Activated naive CD4-positive, alpha-beta T cell treated with anti-CD3 and anti-CD28 coated beads for 36 hours (primary cell): Measurements from ENCODE around the gene PLAAT2. TPM values are rescaled to one million over a fixed set of nuclear protein-coding genes. Genes with fewer than 3 reads are reported as not detected.
A peak's percentile ranks its signal among the peaks of the same experiment; 100 is the strongest.

Experiments used
- CTCF ChIA-PET: fragments of 350-600 bp; sonication (Branson Sonifier 250); formaldehyde crosslinking; loops from one replicate; lab custom pipeline; 2021; ENCODE audit warnings: antibody characterized with exemption; lab: Charles Lee
- DNase-seq: peaks from one replicate; pipeline ENCODE4 v3.0.0-alpha.2; 2020
- H3K27ac Mint-ChIP-seq: one replicate; pipeline ENCODE4 v1.8.0; 2021; ENCODE audit warnings: mild to moderate bottlenecking, mixed read lengths
- H3K27me3 Mint-ChIP-seq: one replicate; pipeline ENCODE4 v1.8.0; 2021; ENCODE audit warnings: low read depth, mixed read lengths
- H3K36me3 Mint-ChIP-seq: one replicate; pipeline ENCODE4 v1.8.0; 2021; ENCODE audit warnings: low read depth, mixed read lengths
- H3K4me1 Mint-ChIP-seq: one replicate; pipeline ENCODE4 v1.8.0; 2021; ENCODE audit warnings: low read depth, mixed read lengths
- H3K4me3 Mint-ChIP-seq: one replicate; pipeline ENCODE4 v1.8.0; 2021; ENCODE audit warnings: mild to moderate bottlenecking, moderate library complexity, mixed read lengths
- H3K9me3 Mint-ChIP-seq: one replicate; pipeline ENCODE4 v1.8.0; 2021; ENCODE audit warnings: mixed read lengths
- intact Hi-C: fragments of 100-400 bp; cut with micrococcal nuclease; formaldehyde crosslinking; loops from one replicate; pipeline ENCODE4 v1.15.1; 2023
- total RNA-seq, 2 experiments: library from RNA; stranded (reverse); gene quantifications; one replicate each; pipeline ENCODE4 v1.2.3, GENCODE V29; 2021

Gene PLAAT2
- total RNA-seq, 2 experiments from 2014 or later = not detected

DNA sequence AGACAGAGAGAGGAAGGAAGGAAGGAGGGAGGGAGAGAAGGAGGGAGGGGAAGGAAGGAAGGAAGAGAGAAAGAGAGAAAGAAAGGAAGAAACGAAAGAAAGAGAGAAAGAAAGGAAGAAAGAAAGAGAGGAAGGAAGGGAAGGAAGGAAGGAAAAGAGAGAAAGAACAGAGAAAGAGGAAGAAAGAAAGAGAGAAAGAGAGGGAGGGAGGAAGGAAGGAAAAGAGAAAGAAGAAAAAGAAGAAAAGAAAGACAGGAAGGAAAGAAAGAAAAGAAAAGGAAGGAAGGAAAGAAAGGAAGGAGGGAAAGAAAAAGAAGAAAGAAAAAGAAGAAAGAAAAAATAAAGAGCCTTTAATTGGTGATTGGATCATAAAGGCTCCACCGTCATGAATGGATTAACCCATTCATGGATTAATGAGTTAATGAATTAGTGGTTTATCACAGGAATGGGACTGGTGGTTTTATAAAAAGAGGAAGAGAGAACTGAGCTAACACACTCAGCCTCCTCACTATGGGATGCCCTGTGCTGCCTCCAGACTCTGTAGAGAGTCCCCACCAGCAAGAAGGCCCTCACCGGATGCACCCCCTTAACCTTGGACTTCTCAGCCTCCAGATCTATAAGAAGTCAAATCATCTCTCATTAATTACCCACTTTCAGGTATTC, 9.0 kb upstream of the PLAAT2 start:
- intact Hi-C loops = no loop called here
- Mint-ChIP-seq H3K27ac (no peak overlapping the region), H3K36me3 (no peaks in the 10 kb centered on the region), H3K9me3 (no peaks in the 10 kb centered on the region), H3K4me3 (no peak overlapping the region), H3K4me1 (peaks cover 31% of the 10 kb centered on the region), H3K27me3 (no peaks in the 10 kb centered on the region)
- DNase-seq = no peak
- CTCF ChIA-PET = no interaction called here

DNA sequence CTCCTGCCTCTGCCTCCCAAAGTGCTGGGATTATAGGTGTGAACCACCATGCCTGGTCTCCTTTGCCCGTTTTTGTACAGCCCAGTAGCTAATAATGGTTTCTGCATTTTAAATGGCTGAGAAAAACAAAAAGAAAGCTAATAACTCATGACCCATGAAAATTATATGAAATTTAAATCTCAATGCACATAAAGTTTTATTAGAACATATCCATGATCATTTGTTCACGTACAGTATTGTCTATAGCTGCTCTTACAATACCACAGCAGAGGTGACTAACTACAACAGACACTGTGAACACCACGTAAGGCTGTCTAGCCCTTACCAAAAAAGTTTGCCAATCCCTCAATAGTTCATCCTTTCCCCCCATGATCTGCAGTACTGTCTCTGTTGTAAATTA, 6.4 kb upstream of the PLAAT2 start:
- Mint-ChIP-seq H3K9me3 (no peaks in the 10 kb centered on the region), H3K4me3 (no peak overlapping the region), H3K27me3 (no peaks in the 10 kb centered on the region), H3K27ac (no peak overlapping the region), H3K36me3 (no peaks in the 10 kb centered on the region), H3K4me1 (peaks cover 42% of the 10 kb centered on the region)
- intact Hi-C loops = loop anchor here (5.0 to 10.0 kb wide), 2 partner anchors 43 to 675 kb away; partner anchors contain the start of gene PLAAT3
- DNase-seq = no peak
- CTCF ChIA-PET = no interaction called here

DNA sequence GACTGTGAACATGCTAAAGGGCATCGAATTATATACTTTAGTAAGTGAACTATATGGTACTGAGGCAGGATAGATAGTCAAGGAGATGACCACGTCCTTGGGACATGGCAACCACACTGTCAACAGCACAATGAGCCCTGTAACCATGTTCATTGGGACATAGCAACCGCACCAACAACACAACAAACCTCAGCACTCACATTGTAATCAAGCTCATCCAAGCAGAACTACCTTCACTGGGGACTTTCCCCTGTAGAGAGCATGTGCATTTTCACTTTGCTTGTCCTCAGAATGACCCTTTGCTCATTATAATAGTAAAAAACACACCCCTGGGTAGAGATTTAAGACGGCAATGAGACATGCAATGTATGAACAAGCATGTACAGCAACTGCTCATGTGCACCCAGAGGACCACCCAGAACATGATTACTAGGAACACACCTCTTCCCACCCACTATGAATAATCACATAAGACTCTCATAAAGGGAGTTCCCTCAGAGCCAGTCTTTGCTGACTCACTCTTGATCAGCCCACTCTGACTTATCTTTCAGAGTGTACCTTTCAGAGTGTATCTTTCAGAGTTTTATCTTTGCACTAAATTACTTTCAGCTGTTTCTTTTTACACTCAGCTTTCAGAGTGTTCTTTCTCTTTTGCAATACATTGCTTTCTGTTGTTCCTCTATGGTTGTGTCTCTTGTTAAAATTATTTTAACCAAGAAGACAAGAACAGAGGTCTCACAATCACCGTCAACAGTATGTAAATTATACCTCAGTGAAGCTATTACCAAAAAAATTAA, 4.1 kb upstream of the PLAAT2 start:
- H3K27me3 Mint-ChIP-seq = no peaks in the 10 kb centered on the region
- CTCF ChIA-PET = interaction anchor here (0.6 to 1.3 kb wide), 4 partner anchors 30 to 315 kb away, joined by 3 to 8 read pairs (median 4); partner anchors contain the start of gene PLAAT4
- intact Hi-C loops = loop anchor here (1.0 to 10.0 kb wide), 10 partner anchors 14 to 672 kb away; partner anchors contain the start of genes ATL3, PLAAT3 and PLAAT4
- H3K4me1 Mint-ChIP-seq = peaks cover 41% of the 10 kb centered on the region
- H3K4me3 Mint-ChIP-seq = peak overlapping the region; percentile 64
- peak overlapping the region; percentile 79 for H3K27ac Mint-ChIP-seq
- H3K36me3 Mint-ChIP-seq = no peaks in the 10 kb centered on the region
- H3K9me3 Mint-ChIP-seq = no peaks in the 10 kb centered on the region
- DNase-seq = peak; percentile 73

DNA sequence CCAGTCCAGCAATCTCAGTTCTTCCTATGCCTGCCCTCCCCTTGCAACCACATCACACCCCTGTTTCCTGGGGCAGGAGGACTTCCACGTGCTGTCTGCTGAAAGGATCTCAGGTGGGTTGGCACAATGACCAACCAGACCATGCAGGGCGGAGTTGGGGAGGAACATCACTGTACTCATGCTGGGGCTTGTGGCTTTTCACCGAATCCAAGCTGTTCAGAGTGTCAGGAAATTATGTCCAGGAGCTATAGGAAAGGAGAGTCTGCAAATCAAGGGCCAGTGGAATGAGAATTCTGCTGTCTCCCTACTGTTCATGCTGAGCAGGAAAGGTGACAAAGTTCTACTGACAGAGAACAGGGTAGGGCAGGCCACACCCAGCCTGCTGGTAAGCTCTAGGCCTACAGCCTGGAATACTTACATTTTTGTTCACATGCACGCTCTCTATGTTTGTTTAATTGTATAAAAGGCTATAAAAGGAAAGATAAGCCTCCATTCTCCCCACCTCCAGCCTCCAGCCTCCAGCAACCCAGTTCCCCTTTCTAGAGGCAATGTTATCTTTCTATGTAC, 1.7 kb upstream of the PLAAT2 start:
- intact Hi-C loops = loop anchor here (5.0 to 10.0 kb wide), 2 partner anchors 47 to 670 kb away; partner anchors contain the start of gene PLAAT3
- no peaks in the 10 kb centered on the region for H3K27me3 Mint-ChIP-seq
- DNase-seq = no peak
- no peaks in the 10 kb centered on the region for H3K9me3 Mint-ChIP-seq
- no peaks in the 10 kb centered on the region for H3K36me3 Mint-ChIP-seq
- no peak overlapping the region for H3K27ac Mint-ChIP-seq
- peaks cover 57% of the 10 kb centered on the region for H3K4me1 Mint-ChIP-seq
- CTCF ChIA-PET = no interaction called here
- H3K4me3 Mint-ChIP-seq = no peak overlapping the region

DNA sequence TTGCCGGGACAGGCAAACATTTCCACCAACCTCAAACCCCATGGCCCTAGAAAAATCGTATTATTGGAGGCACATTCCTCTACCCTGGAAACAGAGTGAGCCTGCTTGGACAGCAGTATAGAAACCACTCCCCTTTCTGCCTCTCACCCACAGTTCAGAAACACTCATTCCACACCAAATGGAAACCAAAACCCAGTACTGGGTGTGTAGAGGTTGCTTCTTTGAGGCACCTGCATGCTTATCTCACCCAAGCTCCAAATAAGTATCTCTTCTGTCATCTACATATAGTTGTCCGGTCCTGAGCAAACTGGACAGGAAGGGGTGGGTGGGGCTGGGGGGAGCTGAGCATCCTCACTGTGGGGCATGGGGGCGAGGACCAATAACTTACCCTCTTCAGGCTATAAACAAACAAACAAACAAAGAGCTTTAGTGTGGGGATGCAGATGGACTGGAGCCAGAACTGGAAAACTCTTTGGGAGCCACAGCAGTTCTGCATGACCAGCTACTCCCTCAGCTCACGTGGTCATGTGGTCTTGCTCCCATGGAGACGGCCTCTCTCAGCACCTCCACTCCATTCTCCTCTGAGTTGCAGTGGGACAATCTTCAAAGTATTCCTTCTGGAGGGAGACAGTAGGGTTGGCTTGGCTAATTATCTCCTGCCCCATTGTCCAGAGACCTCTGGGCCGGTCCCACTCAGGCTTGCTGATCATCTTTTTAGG, 1.0 kb upstream of the PLAAT2 start:
- Mint-ChIP-seq H3K36me3 (no peaks in the 10 kb centered on the region), H3K27ac (no peak overlapping the region), H3K4me3 (no peak overlapping the region), H3K9me3 (no peaks in the 10 kb centered on the region), H3K27me3 (no peaks in the 10 kb centered on the region), H3K4me1 (peaks cover 60% of the 10 kb centered on the region)
- peak; percentile 46 for DNase-seq
- intact Hi-C loops = loop anchor here (10.0 kb wide), 1 partner anchor 669 kb away; no protein-coding TSS in a partner anchor
- CTCF ChIA-PET = no interaction called here

DNA sequence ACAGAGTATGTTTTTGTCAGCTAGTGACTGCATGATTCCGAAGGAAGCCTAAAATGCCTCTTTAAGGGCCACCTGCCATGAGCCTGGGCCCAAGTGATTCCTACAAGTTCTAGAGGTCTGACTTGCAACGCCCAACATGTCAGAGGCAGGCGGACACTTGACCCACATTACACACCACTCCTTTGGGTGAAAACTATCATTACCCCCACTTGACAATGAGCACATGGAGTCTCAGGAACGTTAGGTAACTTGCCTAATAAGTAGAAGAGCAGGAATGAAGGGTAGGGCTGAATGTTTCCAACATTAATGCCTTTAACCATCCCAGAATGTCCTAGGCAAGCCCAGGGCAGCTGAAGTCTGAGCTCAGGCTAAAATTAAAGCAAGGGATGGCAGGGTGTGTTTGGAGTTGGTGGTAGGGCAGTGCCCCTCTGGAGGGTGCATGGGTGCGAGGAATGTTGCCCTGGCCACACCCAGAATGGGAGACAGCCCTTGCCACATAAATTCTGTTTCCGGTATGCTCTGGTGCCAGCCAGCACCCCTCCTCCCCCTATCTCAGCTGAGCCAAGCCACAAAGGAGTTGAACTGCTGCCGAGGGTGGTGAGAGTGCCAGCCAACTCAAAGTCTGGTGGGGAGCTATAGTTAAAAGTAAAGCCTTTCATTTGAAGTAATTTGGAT, 2.5 kb downstream of the PLAAT2 start:
- peak; percentile 38 for DNase-seq
- Mint-ChIP-seq H3K9me3 (no peaks in the 10 kb centered on the region), H3K4me1 (peaks cover 43% of the 10 kb centered on the region), H3K36me3 (no peaks in the 10 kb centered on the region), H3K4me3 (no peak overlapping the region), H3K27me3 (no peaks in the 10 kb centered on the region), H3K27ac (no peak overlapping the region)
- CTCF ChIA-PET = interaction anchor here (1.0 kb wide), 1 partner anchor 178 kb away, joined by 3 read pairs; no protein-coding TSS in a partner anchor
- intact Hi-C loops = loop anchor here (10.0 kb wide), 1 partner anchor 666 kb away; no protein-coding TSS in a partner anchor

DNA sequence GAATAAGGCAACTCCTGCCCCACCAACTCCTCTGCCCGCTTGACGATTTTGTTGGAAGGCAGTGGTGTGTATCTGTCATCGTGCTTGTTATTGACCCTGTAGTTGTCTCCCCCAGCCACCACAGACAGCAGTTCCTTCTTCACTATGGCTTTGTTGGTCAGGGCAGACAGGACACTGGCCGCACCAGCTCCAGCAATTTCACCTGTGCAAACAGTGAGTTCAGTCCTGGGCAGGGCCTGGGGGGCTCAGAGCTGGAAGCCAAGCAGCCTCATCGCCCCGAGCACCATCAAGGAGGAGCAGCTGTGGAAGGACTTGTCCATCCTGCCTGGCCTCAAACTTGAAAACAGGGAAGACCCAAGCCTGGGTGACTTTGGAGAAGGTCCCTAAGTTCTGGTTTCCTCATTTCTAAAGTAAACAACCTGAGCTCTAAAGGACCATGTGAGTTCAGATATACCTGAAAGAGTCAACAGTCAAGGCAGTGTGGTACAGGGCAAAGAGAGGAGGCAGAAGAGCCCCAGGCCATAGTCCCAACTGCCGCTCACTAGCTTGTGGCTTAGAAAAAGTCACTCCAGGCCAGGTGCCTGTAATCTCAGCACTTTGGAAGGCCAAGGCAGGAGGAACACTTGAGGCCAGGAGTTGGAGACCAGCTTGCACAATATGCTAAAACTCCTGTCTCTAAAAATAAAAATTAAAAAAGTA, 4.6 kb downstream of the PLAAT2 start:
- no peaks in the 10 kb centered on the region for H3K9me3 Mint-ChIP-seq
- no peak overlapping the region for H3K27ac Mint-ChIP-seq

DNA sequence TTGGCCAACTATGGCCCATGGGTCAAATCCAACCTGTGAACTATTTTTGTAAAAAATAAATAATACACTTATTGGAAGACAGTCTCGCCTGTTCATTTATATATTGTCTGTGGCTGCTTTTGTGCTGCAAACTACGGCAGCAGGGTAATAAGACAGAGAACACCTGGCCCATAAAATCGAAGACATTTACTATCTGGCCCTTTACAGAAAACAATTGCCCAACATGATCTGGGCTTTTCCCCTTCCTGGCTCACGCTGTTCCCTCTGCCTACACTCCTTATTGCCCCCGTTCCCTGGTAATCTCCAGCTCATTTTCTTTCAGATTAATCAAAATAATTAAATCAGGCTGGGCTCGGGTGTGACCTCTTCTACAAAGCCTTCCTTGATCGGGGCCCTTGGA, 5.6 kb downstream of the PLAAT2 start:
- H3K27me3 Mint-ChIP-seq = no peaks in the 10 kb centered on the region
- no peak overlapping the region for H3K27ac Mint-ChIP-seq
- no peak overlapping the region for H3K4me3 Mint-ChIP-seq
- CTCF ChIA-PET = no interaction called here
- intact Hi-C loops = no loop called here
- peaks cover 51% of the 10 kb centered on the region for H3K4me1 Mint-ChIP-seq
- no peaks in the 10 kb centered on the region for H3K36me3 Mint-ChIP-seq
- H3K9me3 Mint-ChIP-seq = no peaks in the 10 kb centered on the region
- no peak for DNase-seq

More for the DNA sequence above, 4.6 kb downstream of the PLAAT2 start:
- intact Hi-C loops = no loop called here
- Mint-ChIP-seq H3K36me3 (no peaks in the 10 kb centered on the region), H3K4me3 (no peak overlapping the region), H3K27me3 (no peaks in the 10 kb centered on the region), H3K4me1 (peaks cover 42% of the 10 kb centered on the region)
- no peak for DNase-seq
- CTCF ChIA-PET = no interaction called here

DNA sequence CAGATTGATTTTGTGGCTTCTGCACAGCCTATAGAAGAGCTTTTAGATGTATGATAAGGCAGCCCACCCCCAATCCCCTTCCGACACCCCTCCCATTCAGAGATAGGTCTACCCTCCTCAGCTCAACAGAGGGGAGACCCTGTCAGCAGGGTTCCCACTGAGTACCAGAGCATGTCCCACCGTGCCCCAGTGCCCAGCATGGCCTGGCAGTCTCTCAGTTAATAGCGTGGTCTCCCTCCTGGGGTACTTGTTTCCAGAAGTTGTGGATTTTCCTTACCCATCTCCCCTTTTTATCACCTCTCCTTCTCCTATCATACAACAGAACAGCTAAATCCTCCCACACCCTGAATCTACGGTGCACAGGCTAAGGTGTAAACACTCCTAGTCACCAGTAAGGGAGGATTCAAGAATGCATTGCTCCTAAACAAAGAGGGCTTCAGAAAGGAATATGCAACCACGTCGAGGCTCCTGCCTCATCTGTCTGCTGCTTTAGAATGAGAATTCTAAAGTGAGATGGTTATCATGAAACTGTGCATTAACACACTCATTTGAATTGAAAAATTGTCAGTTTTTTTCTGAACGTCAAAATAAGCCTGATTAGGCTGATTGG, 6.7 kb downstream of the PLAAT2 start:
- Mint-ChIP-seq H3K27me3 (no peaks in the 10 kb centered on the region), H3K4me3 (no peak overlapping the region), H3K4me1 (peaks cover 56% of the 10 kb centered on the region), H3K36me3 (no peaks in the 10 kb centered on the region), H3K9me3 (no peaks in the 10 kb centered on the region), H3K27ac (no peak overlapping the region)
- intact Hi-C loops = no loop called here
- CTCF ChIA-PET = no interaction called here
- no peak for DNase-seq

DNA sequence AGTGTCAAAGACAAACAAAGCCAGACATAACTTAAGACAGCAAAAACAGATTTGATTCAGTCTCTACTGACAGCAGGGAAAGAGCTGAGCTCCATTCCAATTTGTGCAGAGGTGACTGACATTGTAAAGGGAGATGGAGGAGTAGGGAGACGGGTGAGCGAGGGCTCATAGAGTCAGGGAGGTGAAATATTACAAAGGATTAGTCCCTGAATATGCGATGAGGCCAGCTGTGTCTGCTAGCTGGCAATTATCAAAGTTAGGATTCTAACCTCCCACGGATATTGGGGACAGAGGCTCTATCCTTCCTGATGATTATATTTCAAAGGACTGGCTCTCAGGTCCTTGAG, 8.3 kb downstream of the PLAAT2 start:
- CTCF ChIA-PET = interaction anchor here (0.6 to 2.4 kb wide), 2 partner anchors 18 to 129 kb away, joined by 3 to 7 read pairs; partner anchors contain the start of gene PLAAT4
- Mint-ChIP-seq H3K9me3 (no peaks in the 10 kb centered on the region), H3K4me1 (peaks cover 51% of the 10 kb centered on the region), H3K36me3 (no peaks in the 10 kb centered on the region), H3K27me3 (no peaks in the 10 kb centered on the region), H3K27ac (no peak overlapping the region), H3K4me3 (no peak overlapping the region)
- intact Hi-C loops = loop anchor here (5.0 kb wide), 3 partner anchors 57 to 117 kb away; partner anchors contain the start of genes ATL3 and PLAAT3
- DNase-seq = no peak
